GM19099 (cell line): Measurements from ENCODE around the gene RAMAC.

Experiments
- POLR2A ChIP-seq: IDR thresholded peaks from 3 replicates; pipeline ENCODE4 v1.6.1; 2011; ENCODE audit warnings: low read depth; ENCODE audit not compliant: insufficient read length; ENCODE audit errors: extremely low read depth

RAMAC gene

DNA sequence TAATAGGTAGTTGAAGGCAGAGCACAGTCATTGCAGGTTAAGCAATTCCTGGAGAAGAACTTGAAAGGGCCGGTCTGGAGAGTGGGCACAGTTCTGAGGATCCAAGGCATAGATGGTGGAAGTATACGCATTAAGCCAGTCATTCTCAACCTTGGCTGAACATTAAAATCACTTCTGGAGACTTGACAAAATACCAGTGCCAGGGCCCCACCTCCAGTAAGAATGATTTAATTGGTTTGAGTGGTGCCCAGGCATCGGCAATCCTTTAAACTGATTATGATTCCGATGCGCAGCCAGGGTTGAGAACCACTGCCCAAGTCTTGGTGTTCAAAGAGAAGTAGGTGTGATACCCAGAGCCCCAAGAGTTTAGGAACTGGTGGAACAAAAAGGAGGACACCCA is 26.6 kb upstream of the RAMAC start:
- no peak for TF ChIP-seq POLR2A

DNA sequence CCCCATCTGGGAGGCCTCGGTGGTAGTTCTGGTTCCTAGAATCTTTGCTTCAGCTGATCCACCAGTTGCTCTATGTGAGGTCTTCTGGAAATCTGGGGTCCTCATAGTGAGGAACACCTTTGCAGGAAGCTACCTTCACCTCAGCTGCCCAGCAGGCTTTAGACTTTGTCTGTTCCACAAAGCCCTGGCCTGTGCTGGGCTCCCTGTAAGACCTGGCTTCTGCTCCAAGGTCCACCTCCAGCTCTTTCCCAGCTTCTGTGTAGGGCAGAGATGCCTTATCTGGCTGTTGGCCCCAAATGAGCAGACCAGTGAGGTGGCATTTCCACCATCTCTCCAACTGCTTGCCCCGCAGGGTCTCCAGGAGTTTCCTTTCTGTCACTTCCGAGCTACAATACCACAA is 25.2 kb upstream of the RAMAC start:
- TF ChIP-seq POLR2A: no peak

DNA sequence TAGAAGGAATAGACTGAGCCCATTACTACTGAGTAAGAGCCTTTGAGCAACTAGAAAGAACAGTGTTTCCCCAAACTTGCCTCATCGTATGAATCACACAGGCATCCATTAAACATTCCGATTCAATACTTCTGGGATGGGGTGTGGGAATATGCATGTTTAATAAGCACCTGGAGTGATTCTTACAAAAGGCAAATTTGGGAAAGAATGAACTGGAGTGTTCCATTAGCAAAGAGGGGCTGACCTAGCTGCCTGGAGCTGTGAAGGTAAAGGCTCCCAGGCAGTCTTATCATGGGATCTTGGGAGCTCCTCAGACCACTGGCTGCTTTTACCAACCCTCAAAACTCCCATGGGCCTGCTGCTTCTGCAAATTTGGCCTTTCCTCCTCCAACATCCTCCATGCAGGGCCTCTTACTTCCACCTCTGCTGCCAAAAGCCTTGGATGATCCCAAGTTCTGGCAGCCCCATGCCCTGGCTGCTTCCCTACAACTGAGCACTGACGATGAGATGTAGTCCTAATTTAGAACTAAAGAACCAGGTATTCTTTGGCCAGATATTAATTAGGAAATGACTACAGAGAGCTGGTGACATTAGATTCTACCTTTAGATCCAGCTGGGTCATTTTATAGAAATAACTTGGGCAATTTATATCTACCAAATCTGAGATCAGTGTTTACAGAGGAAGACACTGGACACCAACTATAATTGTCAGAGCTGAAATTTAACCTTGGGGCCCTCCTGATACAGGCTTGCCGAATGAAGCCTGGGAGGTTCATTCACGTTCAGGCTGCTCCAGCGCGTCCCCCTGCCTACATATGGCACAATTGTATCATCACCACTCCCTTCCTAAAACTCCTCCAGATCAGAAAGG is 22.3 kb upstream of the RAMAC start:
- TF ChIP-seq POLR2A: no peak

DNA sequence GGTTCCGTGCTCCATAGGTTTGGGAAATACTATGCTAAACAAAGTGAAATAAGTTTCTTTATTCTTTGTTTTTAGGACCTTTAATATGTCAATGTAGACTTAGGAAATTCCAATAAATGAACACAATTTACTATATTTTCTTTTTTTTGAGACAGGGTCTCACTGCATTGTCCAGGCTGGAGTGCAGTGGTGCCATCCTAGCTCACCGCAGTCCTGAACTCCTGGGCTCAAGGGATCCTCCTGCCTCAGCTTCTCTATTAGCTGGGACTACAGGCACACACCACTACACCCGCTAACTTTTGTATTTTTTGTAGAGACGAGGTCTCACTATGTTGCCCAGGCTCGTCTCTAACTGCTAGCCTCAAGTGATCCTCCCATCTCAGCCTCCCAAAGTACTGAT is 21.1 kb upstream of the RAMAC start:
- no peak for TF ChIP-seq POLR2A

DNA sequence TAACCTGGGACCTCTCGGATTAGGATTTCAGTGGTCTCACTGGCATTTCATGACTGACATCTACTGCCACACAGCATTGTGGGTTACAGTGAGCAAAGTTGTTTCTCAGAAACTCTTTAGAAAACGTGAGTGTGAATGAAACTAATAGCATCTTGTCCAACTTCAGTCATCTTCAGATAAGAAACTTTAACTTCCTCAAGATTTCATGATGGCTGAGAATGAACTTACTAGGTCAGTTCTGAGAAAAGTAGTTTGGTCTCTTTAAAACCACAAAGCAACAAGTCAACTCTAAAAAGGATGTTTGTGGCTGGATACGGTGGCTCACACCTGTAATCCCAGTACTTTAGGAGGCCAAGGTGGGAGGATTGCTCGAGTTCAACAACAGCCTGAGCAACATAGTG is 19.3 kb upstream of the RAMAC start:
- TF ChIP-seq POLR2A: no peak

DNA sequence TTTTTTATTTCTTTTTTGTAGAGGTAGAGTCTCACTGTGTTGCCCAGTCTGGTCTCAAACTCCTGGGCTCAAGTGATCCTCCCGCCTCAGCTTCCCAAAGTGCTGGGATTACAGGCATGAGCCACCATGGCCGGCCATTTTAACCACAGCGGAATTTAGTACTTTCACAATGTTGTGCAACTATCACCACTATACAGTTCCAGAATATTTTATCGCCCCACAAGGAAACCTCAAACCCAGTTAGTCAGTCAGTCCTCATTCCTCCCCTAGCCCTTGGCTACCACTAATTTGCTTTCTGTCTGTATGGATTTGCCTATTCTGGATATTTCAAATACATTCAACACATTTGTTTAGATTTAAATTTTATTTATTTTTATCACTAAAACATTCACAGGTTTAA is 17.9 kb upstream of the RAMAC start:
- no peak for TF ChIP-seq POLR2A

DNA sequence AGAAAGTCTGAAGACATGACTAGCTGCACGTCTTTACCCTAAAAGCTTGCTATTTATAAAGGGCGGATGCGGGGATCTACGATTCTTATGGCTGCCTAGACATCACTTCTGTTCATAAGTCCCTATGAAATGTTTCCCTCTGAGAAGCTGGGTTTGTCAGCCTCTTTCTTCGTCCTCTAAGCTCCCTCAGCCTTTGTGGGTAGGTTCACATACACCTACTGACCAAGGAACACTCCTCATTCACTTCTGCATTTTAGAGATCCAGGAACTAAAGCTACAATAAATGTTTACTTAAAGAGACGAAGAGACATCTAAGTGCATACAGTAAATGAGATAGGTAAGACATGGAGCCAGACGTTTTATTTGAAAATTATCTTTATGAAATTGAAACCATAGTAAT is 16.7 kb upstream of the RAMAC start:
- TF ChIP-seq POLR2A: no peak

DNA sequence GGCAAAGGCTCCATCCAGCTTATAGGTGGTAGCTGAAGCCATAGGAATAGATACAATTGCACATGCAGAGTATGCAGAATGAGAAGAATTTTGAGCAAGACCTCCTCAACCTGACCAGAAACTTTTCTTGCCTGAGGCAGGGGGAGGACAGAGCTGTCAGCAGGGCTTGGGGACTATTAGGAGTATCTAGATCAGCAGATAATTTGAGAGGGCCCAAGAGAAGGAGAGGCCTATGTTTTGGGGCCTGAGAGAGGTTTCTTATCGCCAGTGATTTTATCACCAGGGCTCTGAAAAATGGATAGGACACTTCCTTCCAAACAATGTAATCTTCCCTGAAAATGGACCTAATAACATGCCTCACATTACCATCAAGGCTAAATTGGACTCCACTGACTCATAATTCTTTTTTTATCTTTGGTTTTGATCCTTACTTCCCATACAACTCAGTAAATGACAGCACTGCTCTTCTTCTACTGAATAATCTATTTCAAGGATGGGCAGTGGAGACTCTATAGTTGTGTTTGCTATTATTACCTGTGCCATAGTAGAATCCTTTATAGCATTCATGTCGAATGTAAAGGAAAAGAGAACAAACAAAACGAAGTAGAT is 15.8 kb upstream of the RAMAC start:
- TF ChIP-seq POLR2A: no peak

DNA sequence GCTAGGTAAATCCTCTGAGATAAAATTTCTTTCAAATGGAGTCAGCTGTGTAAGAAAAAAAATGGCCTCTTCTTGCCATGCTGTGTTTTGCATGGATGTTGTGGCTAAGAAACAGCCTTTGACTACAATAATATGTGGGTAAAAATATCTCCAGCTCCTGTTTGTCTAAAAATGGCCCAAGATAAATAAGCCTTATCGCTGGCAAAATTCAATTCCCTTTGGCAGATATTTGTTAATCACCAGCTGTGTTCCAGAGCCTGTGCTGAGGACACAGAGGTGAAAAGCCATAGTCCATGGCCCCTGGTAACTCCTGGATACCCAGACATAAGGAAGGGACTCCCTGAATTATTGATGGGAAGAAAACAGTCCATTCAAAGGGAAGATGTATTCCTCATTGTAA is 15.3 kb upstream of the RAMAC start:
- TF ChIP-seq POLR2A: no peak

DNA sequence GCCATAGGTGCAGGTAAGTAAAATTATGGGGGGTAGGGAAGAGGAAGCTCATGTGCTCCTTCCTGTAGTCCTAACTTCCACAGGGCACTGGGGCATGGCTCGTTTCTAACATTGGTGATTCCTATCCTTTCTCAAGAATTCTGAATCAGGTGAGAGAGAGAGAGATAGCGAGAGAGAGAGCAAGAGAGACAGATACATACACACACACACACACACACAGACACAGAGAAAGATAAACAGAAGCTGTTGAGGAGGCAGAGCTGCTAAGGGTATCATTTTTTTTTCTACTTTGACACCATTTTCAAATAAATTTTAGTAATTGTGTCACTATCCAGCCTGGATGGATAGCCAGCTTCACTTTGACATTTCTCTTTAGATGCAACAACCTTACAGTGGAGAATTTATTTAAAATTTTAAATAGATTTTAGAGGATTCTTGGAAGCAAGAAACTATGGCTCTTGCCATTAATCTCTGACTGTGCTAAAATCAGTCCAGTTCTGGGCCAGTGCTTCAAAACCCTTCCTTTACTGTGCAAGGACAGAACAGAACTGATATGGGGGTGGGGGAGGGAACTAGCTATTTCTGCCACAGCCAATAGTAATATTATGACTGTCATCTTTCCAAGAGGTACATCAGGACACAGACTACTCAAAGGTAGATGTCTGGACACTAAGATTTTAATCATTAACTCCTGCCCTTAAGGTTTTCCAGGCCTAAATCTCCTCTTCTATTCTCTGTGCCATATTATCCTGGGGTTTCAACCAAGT is 14.6 kb upstream of the RAMAC start:
- no peak for TF ChIP-seq POLR2A

DNA sequence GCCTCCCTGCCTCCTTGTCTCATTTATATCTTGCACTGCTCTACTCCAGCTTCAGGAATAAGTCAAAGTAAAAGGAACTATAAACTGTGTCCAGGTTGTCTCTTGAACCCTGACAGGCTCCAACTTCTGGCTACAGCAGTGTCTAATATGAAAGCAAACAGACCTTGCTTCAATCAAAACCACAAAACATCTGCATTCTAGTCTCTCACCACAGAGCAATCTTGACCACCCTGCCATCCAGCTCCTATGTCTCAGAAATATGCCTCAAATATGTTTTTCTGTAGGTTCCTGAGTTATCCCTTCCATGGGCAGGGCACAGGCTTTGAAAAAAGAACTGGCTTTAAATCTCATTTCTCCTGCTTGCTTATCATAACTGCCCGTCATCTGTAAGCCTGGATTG is 13.0 kb upstream of the RAMAC start:
- no peak for TF ChIP-seq POLR2A

DNA sequence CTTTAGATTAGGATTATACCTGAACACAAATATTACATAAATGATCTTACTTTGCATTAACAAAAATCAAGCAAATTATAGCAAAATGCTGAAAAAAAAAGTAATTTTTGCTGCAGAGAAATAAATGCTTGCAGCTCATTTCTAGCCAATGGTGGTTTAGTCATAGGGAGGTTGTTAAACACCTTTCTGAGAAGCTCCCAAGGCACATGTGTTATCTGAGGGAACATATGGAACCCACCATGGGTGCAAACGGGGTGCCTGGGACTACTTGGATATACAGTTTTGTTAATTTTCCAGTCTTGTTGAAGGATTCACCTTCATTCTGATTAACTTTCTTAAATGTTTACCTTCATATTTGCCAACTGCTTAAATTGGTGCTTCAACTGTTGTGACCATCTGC is 8.9 kb upstream of the RAMAC start:
- no peak for TF ChIP-seq POLR2A

DNA sequence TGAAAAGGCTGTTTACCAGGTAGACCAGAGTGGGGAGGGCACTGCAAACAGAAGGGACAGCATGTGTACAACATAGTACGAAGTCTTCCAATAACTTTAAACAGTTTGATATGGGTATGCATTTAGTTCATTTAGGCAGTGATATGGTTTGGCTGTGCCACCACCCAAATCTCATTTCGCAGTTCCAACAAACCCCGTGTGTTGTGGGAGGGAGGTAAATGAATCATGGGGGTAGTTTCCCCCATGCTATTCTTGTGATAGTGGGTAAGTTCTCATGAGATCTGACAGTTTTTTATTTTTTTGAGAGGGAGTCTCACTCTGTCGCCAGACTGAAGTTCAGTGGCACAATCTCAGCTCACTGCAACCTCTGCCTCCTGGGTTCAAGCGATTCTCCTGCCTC is 7.6 kb upstream of the RAMAC start:
- no peak for TF ChIP-seq POLR2A

DNA sequence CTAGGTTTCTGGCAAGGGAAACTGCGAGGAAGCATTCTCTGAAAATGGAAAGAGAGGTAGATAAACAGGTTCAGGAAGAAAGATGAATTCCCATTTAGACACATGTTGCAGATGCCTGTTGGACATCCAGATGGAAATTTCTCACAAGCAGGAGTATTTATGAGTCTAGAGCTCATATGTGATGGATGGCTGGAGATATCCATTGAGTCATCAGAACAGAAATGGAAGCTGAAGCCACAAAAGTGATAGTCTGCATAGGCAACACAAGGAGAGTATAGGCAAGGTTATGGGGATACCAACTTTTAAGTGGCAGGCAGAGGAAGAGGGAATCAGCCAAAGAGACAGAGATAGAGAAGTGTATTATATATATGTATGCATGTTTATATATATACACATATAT is 6.3 kb upstream of the RAMAC start:
- no peak for TF ChIP-seq POLR2A

DNA sequence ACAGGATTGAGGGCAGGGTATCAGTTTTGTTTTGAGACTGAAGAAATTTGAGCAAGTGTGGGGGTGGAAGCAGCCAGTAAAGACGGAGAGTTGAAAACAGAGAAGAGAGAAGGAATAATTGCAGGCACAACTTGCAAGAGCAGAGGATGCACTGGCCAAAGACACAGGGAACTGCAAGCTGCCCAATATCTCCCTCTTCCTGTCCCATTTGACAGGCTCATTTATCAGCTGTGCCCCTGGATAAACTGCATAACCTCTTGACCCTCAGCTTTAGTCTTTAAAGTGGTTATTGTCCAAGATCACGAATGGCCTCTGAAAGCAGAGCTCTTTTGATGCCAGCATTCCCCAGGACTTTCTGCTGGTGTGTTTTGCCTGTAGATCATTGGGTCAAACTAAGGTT is 5.0 kb upstream of the RAMAC start:
- no peak for TF ChIP-seq POLR2A

DNA sequence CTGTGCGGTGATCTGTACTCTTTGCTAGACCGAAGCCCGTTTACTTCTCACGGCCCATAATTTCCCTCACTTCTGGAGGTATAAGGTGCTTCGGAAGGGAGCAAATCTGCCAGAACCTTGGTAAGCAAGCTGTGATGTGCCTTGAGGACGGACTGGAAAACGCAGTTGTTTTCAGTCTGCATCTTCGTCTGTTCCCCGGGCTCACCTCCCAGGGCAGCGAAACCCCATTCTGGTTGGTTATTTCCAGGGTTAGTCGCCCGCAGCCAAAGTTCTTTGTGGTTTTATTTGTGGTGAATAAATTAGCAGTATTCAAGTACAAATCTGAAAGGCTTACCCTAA is 401 bp downstream of the RAMAC start:
- TF ChIP-seq POLR2A: no peak
